ENCODE measurements around the gene PCDHA1.
"Not testable (repeated sequence)": the region's sequence is repeated elsewhere in the genome, so short reads cannot be mapped to it uniquely, and the experiment has no call there.

Gene PCDHA1

GRCh38 chr5:140808889-140809291, 22.9 kb downstream of the PCDHA1 start:
- no peak for DNase-seq

GRCh38 chr5:140821375-140822280, 35.7 kb downstream of the PCDHA1 start, which contains the start of gene PCDHA5:
Gene PCDHA5, plus strand, starts transcription at chr5:140821613.
- DNase-seq = no peak

DNA sequence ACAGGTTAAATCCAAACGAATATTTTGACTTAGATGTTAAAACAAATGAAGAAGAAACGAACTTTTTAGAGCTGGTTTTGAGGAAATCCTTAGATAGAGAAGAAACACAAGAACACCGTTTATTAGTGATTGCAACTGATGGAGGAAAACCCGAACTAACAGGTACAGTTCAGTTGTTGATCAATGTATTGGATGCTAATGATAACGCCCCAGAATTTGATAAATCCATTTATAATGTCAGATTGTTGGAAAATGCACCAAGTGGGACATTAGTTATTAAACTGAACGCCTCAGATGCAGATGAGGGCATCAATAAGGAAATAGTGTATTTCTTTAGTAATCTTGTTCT, 36.3 kb downstream of the PCDHA1 start:
- DNase-seq = no peak

GRCh38 chr5:140822969-140823368, 37.0 kb downstream of the PCDHA1 start:
- not testable (repeated sequence) for DNase-seq

- DNase-seq = no peak
These were observed 37.5 kb downstream of the PCDHA1 start for GRCh38 chr5:140823475-140823874.

GRCh38 chr5:140827704-140828361, 41.9 kb downstream of the PCDHA1 start, which contains the start of gene PCDHA6:
Gene PCDHA6, plus strand, starts transcription at chr5:140827960. Its CDS starts 132 bp downstream, at chr5:140828092.
- no peak for DNase-seq

DNA sequence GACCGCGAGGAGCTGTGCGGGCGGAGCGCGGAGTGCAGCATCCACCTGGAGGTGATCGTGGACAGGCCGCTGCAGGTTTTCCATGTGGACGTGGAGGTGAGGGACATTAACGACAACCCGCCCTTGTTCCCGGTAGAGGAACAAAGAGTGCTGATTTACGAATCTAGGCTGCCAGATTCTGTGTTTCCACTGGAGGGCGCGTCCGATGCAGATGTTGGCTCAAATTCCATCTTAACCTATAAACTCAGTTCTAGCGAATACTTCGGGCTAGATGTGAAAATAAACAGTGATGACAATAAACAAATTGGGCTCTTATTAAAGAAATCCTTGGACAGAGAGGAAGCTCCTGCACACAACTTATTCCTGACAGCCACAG, 42.4 kb downstream of the PCDHA1 start:
- DNase-seq = no peak

- not testable (repeated sequence) for DNase-seq
These were observed 43.9 kb downstream of the PCDHA1 start for GRCh38 chr5:140829511-140830501.

GRCh38 chr5:140833993-140834392, 48.1 kb downstream of the PCDHA1 start, which contains the start of gene PCDHA7:
Gene PCDHA7, plus strand, starts transcription at chr5:140834269. Its CDS starts 115 bp downstream, at chr5:140834384.
- no peak for DNase-seq

DNA sequence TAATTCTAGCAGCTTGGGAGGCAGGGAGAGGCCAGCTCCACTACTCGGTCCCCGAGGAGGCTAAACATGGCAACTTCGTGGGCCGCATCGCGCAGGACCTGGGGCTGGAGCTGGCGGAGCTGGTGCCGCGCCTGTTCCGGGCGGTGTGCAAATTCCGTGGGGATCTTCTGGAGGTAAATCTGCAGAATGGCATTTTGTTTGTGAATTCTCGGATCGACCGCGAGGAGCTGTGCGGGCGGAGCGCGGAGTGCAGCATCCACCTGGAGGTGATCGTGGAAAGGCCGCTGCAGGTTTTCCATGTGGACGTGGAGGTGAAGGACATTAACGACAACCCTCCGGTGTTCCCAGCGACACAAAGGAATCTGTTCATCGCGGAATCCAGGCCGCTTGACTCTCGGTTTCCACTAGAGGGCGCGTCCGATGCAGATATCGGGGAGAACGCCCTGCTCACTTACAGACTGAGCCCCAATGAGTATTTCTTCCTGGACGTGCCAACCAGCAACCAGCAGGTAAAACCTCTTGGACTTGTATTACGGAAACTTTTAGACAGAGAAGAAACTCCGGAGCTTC, 48.6 kb downstream of the PCDHA1 start:
- not testable (repeated sequence) for DNase-seq

GRCh38 chr5:140835622-140836510, 49.9 kb downstream of the PCDHA1 start:
- DNase-seq = no peak

- DNase-seq = no peak
These were observed 55.3 kb downstream of the PCDHA1 start, which contains the start of gene PCDHA8 for GRCh38 chr5:140840978-140841962. Gene PCDHA8, plus strand, starts transcription at chr5:140841187. Its CDS starts 135 bp downstream, at chr5:140841322.

DNA sequence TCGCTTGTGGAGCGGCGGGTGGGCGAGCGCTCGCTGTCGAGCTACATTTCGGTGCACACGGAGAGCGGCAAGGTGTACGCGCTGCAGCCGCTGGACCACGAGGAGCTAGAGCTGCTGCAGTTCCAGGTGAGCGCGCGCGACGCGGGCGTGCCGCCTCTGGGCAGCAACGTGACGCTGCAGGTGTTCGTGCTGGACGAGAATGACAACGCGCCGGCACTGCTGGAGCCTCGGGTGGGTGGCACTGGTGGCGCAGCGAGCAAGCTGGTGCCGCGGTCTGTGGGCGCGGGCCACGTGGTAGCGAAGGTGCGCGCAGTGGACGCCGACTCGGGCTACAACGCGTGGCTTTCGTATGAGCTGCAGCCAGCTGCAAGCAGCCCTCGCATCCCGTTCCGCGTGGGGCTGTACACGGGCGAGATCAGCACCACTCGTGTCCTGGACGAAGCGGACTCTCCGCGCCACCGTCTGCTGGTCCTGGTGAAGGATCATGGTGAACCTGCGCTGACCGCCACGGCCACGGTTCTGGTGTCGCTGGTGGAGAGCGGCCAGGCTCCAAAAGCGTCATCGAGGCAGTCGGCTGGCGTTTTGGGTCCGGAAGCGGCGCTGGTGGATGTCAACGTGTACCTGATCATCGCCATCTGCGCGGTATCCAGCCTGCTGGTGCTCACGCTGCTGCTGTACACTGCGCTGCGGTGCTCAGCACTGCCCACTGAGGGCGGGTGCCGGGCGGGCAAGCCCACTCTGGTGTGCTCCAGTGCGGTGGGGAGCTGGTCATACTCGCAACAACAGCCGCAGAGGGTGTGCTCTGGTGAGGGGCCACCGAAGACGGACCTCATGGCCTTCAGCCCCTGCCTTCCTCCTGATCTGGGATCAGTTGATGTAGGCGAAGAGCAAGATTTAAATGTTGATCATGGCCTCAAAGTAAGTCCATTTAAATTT, 57.1 kb downstream of the PCDHA1 start:
- no peak for DNase-seq

- not testable (repeated sequence) for DNase-seq
These were observed 62.5 kb downstream of the PCDHA1 start, which contains the start of gene PCDHA9 for GRCh38 chr5:140848139-140849102. Gene PCDHA9, plus strand, starts transcription at chr5:140848382. Its CDS starts 114 bp downstream, at chr5:140848496.

GRCh38 chr5:140849831-140850634, 64.1 kb downstream of the PCDHA1 start:
- DNase-seq = not testable (repeated sequence)

All from activated gamma-delta T cell treated with Interleukin-2 at 50 U/mL for 16 hours (primary cell).